HG02642 (cell line): Measurements from ENCODE around the gene TRIM9.
"Not testable (repeated sequence)": the region's sequence is repeated elsewhere in the genome, so short reads cannot be mapped to it uniquely, and the experiment has no call there.

Experiments used
- ATAC-seq: cut with Tn5 transposase; IDR thresholded peaks from one replicate; pipeline ENCODE4 v1.9.1; 2021; ENCODE audit warnings: mild to moderate bottlenecking; ENCODE audit not compliant: unreplicated experiment, poor library complexity

Gene TRIM9

GRCh38 chr14:51006781-51007211, 88.1 kb downstream of the TRIM9 start:
- no peak for ATAC-seq

DNA sequence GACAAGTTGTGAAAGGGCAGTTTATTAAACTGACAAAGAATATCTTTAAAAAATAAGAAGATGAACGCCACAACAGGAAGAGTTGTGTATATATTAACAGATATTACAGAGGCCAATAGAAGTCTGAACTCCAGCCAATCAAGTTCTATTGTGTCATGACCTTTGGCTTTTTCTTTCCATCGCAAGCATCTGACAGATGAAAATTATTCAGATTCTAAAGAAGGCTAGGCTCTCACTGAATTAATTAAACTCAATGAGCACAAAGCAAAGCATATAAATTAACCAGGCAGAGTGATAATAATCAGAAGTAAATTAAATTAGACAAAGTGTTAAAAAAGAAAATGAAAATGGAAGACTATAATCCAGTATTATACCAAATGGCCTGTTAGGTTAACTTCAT, 88.6 kb downstream of the TRIM9 start:
- ATAC-seq: no peak

DNA sequence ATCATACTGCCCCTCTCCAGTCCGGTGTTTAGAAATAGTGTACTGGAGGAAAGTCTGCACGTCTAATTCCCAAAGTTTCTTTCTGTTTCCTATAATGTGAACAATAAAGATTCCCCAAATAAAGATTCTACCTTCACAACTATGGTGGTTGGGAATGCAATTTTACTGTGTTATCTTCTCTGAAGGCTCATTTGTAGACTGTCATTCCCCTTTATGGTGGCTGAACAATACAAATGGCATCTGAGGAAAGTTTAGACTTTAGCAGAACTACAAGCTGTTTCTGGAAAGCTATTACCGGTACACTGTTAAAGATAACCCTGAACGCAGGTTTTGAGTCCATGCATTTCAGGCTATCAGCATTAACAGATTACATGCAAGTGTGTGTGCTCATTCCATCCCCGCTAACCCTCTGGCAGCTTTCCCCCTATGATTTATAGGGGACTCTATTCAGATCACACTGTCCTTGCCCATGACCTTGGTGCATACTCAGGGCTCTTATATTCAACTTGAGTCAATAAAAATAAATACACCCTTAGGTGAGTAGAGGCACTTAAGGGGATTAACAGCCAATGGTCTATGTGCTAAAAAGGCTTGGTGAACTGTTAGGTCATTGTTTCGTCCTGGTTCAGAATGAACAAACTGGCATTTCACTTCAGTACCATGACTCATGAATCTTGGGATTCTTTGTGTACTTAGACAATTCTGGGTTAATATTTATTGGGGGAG, 89.9 kb downstream of the TRIM9 start:
- ATAC-seq: no peak

DNA sequence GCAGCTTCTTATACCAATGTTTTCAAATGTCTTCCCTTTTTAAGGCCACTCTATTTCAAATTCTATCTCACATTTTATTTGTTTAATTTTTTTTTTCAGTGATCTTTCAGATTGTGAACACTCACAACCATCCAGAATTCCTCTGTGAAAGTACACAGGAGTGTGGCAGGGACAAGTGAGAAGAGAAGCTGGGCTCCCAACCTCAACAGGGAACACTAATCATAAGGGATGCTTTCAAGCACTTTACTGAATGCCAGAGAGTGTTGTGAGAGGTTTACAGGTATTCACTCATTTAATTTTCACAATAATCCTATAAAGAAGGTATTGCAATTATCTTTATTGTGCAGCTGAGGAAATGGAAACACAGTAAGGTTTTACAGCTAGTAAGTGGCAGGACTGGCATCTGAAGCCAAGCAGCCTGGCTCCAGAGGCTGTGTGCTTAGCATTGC, 90.5 kb downstream of the TRIM9 start:
- ATAC-seq: no peak

- no peak for ATAC-seq
These were observed 92.4 kb downstream of the TRIM9 start for GRCh38 chr14:51002406-51002999.

- no peak for ATAC-seq
These were observed 94.3 kb downstream of the TRIM9 start for GRCh38 chr14:51000566-51000965.

GRCh38 chr14:50999726-51000125, 95.2 kb downstream of the TRIM9 start:
- ATAC-seq: no peak

- no peak for ATAC-seq
These were observed 96.3 kb downstream of the TRIM9 start for GRCh38 chr14:50998612-50999011.

GRCh38 chr14:50997712-50998111, 97.2 kb downstream of the TRIM9 start:
- no peak for ATAC-seq

- ATAC-seq: not testable (repeated sequence)
These were observed 100.7 kb downstream of the TRIM9 start for GRCh38 chr14:50994158-50994557.

DNA sequence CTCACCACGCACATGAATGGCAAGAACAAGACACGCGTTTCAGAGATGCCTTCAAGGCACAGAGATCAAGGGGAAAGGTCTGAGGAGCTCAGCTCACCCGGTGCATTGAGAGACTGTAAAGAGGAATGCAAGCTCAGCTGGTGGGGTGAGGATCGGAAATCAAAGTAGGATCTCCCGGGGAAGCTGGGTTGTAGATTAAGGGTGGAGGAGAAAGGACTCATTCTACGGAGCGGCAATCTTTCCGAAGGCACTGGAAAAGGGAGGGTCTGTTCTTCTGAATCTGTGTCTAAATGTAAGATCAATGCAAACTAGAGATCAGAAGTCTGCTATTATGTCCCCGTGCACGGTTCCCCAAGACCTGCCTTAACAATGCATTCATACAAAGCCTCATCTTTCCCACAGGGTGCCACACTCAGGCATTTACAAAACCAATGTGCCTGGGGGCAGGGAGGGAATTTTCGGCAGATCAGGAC, 109.0 kb downstream of the TRIM9 start:
- ATAC-seq: no peak

DNA sequence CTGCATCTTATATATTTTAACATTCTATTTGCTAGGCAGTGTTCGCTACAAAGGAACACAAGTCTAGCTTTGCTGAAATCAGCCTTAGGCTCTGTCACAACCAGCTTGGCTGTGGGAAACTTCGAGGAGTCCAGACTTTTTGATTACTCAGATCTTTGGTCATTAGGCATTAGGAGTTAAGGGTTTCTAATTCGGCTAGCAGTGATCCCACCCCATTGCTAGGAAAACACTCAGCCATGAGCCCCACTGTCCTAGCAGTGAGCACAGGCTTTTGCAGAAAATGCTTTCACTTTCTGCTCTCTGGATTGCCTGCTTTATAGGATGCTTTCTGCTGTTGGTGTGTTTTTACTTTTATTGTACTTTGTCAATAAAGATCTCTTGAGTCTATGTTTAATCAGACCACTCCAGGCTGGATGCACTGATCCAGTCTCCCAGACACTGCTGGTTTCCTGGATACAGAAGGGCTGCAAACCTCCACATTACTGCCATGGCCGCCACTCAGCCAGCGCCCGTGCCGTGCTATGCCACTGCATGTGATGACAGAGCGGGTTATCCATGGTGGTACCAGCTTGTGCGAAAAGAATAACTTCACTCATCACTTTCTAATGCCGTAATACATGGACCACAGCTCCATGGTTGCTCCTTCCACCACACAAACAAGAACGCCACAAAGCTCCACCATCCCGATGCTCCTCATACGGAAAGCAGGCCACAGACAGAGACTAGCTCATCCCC, 109.6 kb downstream of the TRIM9 start:
- no peak for ATAC-seq

- ATAC-seq: no peak
These were observed 110.7 kb downstream of the TRIM9 start for GRCh38 chr14:50984036-50984710.

DNA sequence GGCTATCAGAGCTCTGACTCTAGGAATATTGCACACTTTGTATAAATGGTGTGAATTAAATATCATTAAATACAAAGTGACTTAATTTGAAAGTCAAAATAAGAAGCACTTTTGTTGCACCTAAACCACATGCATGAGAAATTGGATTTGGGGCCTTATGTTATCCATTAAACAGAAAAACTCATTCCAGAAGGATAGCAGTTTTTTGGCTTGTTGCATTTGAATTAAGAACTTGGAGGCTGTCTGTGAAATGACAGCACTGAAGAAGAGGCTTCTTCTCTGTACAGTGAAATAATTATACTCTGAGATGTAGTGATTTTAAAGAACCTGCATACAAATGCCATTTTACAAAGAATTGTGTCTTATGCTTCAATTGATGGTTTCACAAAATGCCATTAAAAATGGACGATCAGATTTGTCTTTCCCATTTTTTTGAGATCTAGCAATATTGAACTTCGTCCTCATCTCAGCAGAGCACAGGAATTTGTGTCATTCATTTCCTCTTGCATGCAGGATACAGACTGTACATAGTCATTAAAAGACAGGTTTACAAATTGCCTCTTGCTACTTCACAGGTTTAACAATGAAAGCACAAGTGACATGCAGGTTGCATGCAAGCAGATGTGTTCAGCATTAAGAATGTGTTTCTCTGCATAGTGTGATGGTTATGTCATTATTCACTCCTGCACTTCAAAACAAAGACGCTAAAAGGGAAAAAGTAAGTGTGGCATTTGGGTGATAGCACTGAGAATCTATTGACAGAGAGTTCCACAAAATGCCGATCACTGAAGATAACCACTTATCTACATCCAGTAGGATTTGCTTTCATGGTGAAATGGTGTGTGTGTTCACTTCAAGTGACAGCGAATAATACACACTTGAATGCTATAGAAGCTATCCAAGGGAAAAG, 114.7 kb downstream of the TRIM9 start:
- no peak for ATAC-seq

GRCh38 chr14:50978888-50979287, 116.0 kb downstream of the TRIM9 start:
- peak; percentile 75 for ATAC-seq

DNA sequence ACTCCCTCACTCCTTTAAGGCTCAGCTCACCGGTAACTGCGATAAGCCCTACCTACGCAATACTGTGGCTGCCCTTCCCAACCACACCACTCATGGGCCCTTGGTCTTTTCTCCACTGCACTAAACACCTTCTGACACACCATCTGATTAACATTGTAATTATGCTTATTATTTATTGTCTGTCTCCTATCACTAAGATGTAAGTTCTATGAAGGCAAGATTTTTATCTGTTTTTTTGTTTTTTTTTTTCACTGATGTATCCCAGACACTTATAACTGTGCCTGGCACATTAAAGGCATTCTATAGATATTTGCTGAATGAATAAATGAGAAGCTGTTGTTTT, 116.4 kb downstream of the TRIM9 start:
- no peak for ATAC-seq

- ATAC-seq: peak; percentile 68
These were observed 116.9 kb downstream of the TRIM9 start for GRCh38 chr14:50977863-50978528.

DNA sequence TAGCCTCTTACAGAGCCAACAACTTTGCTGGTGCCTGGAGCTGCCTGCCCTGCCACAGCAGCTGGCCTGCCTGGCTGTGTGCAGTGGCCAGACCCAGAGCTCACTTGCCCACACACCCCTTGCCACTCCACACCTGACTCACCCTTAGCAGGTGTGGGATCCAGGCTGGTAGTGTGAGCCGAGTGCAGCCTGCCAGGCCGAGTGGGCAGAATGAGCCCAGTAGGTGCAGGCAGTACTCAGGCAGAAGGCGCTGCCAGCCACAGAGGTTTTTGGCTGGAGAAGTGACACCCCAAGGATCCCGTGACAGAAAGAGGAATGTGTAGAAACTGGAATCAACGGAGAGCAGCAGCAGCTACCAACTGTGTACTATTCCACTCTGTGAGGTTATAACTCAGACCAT, 120.8 kb downstream of the TRIM9 start:
- no peak for ATAC-seq

DNA sequence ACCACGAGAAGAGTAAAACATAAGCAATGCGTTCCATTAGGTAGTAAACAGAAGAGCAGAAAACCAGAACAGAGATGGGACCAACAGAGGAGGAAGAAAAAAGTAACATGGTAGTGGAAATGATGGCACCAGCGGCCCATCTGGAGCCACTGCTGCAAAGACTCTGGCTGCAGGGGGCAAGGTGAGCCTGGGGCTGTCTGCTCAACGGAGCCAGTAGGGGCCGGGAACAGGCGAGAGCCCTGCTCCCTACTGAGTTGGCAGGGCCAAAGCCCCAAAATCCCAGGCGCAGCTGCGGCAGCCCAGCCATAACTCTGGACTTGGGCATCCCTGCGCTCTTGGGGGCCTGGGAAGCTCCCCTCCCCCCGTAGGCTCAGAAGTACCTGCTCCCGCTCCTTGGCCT, 122.2 kb downstream of the TRIM9 start:
- ATAC-seq: no peak
